Activated naive CD4-positive, alpha-beta T cell treated with anti-CD3 and anti-CD28 coated beads for 36 hours (primary cell): ENCODE results near the gene HSD3B2. TPM values are rescaled to one million over a fixed set of nuclear protein-coding genes. Genes with fewer than 3 reads are reported as not detected.

Source experiments
- CTCF ChIA-PET: fragments of 350-600 bp; sonication (Branson Sonifier 250); formaldehyde crosslinking; loops from one replicate; lab custom pipeline; 2021; ENCODE audit warnings: antibody characterized with exemption; lab: Charles Lee
- DNase-seq: peaks from one replicate; pipeline ENCODE4 v3.0.0-alpha.2; 2020
- H3K27ac Mint-ChIP-seq: one replicate; pipeline ENCODE4 v1.8.0; 2021; ENCODE audit warnings: mild to moderate bottlenecking, mixed read lengths
- H3K27me3 Mint-ChIP-seq: one replicate; pipeline ENCODE4 v1.8.0; 2021; ENCODE audit warnings: low read depth, mixed read lengths
- H3K36me3 Mint-ChIP-seq: one replicate; pipeline ENCODE4 v1.8.0; 2021; ENCODE audit warnings: low read depth, mixed read lengths
- H3K4me1 Mint-ChIP-seq: one replicate; pipeline ENCODE4 v1.8.0; 2021; ENCODE audit warnings: low read depth, mixed read lengths
- H3K4me3 Mint-ChIP-seq: one replicate; pipeline ENCODE4 v1.8.0; 2021; ENCODE audit warnings: mild to moderate bottlenecking, moderate library complexity, mixed read lengths
- H3K9me3 Mint-ChIP-seq: one replicate; pipeline ENCODE4 v1.8.0; 2021; ENCODE audit warnings: mixed read lengths
- intact Hi-C: fragments of 100-400 bp; cut with micrococcal nuclease; formaldehyde crosslinking; loops from one replicate; pipeline ENCODE4 v1.15.1; 2023
- total RNA-seq, 2 experiments: library from RNA; stranded (reverse); gene quantifications; one replicate each; pipeline ENCODE4 v1.2.3, GENCODE V29; 2021

HSD3B2 gene
- total RNA-seq, 2 experiments from 2014 or later, result not detected

- Mint-ChIP-seq H3K4me1 (no peaks in the 10 kb centered on the region), H3K9me3 (peaks cover 3% of the 10 kb centered on the region), H3K27me3 (peaks cover 19% of the 10 kb centered on the region), H3K36me3 (no peaks in the 10 kb centered on the region), H3K4me3 (no peak overlapping the region), H3K27ac (no peak overlapping the region)
- DNase-seq, result no peak
- CTCF ChIA-PET, result no interaction called here
- intact Hi-C loops, result no loop called here
Measured at GRCh38 chr1:119404736-119405135, 10.2 kb upstream of the HSD3B2 start.

GRCh38 chr1:119409731-119410130 is 5.2 kb upstream of the HSD3B2 start:
- CTCF ChIA-PET, result no interaction called here

GRCh38 chr1:119410961-119411360 is 4.0 kb upstream of the HSD3B2 start:
- Mint-ChIP-seq H3K27ac (no peak overlapping the region), H3K4me3 (no peak overlapping the region), H3K4me1 (no peaks in the 10 kb centered on the region), H3K27me3 (peaks cover 3% of the 10 kb centered on the region), H3K36me3 (no peaks in the 10 kb centered on the region), H3K9me3 (peaks cover 3% of the 10 kb centered on the region)
- DNase-seq, result no peak
- CTCF ChIA-PET, result interaction anchor here (0.6 to 0.7 kb wide), 2 partner anchors 10 to 208 kb away, joined by 3 read pairs; no protein-coding TSS in a partner anchor
- intact Hi-C loops, result no loop called here

More at GRCh38 chr1:119409731-119410130, 5.2 kb upstream of the HSD3B2 start:
- H3K9me3 Mint-ChIP-seq, result peaks cover 3% of the 10 kb centered on the region
- no peaks in the 10 kb centered on the region for H3K4me1 Mint-ChIP-seq
- no peak overlapping the region for H3K4me3 Mint-ChIP-seq
- H3K36me3 Mint-ChIP-seq, result no peaks in the 10 kb centered on the region
- intact Hi-C loops, result no loop called here
- H3K27ac Mint-ChIP-seq, result no peak overlapping the region
- H3K27me3 Mint-ChIP-seq, result peaks cover 6% of the 10 kb centered on the region
- no peak for DNase-seq

GRCh38 chr1:119416006-119416640 is 1.2 kb downstream of the HSD3B2 start:
- no peak overlapping the region for H3K27ac Mint-ChIP-seq
- no peak for DNase-seq
- no peaks in the 10 kb centered on the region for H3K36me3 Mint-ChIP-seq
- CTCF ChIA-PET, result interaction anchor here (0.7 kb wide), 1 partner anchor 34 kb away, joined by 4 read pairs; no protein-coding TSS in a partner anchor
- no peaks in the 10 kb centered on the region for H3K9me3 Mint-ChIP-seq
- intact Hi-C loops, result no loop called here
- H3K27me3 Mint-ChIP-seq, result no peaks in the 10 kb centered on the region
- H3K4me1 Mint-ChIP-seq, result no peaks in the 10 kb centered on the region
- H3K4me3 Mint-ChIP-seq, result no peak overlapping the region

DNA sequence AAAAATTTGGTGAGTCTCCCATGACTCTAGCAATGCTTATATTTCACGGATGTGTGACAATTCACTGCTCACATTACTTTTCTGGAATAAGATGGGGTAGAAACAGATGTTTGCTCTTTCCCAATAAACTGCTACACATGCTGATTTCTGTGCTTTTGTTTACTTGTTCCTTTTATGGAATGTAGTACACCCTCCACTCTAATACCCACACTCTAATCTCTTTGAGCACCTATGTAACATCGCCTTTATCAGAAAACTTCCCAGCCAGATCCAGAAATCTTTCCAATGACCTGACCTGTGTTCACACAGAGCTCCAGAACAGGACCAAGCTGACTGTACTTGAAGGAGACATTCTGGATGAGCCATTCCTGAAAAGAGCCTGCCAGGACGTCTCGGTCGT is 4.2 kb downstream of the HSD3B2 start:
- CTCF ChIA-PET, result interaction anchor here (0.6 kb wide), 1 partner anchor 142 kb away, joined by 7 read pairs; no protein-coding TSS in a partner anchor
- Mint-ChIP-seq H3K36me3 (no peaks in the 10 kb centered on the region), H3K4me1 (no peaks in the 10 kb centered on the region), H3K27ac (no peak overlapping the region), H3K27me3 (no peaks in the 10 kb centered on the region), H3K9me3 (no peaks in the 10 kb centered on the region), H3K4me3 (no peak overlapping the region)
- intact Hi-C loops, result no loop called here
- no peak for DNase-seq

DNA sequence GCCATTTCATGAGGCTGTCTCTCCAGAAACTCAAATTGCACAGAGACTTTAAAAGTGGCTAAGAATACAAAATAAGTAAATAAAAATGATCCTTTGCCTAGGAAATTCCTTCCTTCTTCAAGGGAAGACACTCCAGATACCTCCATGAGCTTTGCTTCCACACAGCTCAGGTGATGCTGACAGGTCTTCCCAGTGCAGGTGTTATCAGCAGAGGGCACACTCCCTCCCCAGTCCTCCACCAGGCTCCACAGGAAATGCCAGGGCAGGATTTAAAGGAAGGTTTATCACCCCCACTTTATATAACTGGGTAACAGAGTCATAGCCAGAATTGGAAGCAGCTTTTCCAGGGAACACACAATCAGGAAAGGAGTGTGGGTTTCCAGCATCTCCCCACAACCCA is 5.7 kb downstream of the HSD3B2 start:
- Mint-ChIP-seq H3K4me1 (no peaks in the 10 kb centered on the region), H3K9me3 (no peaks in the 10 kb centered on the region), H3K36me3 (no peaks in the 10 kb centered on the region), H3K4me3 (no peak overlapping the region), H3K27ac (no peak overlapping the region), H3K27me3 (no peaks in the 10 kb centered on the region)
- CTCF ChIA-PET, result no interaction called here
- DNase-seq, result no peak
- intact Hi-C loops, result no loop called here

- H3K4me3 Mint-ChIP-seq, result no peak overlapping the region
- H3K27ac Mint-ChIP-seq, result no peak overlapping the region
- H3K4me1 Mint-ChIP-seq, result no peaks in the 10 kb centered on the region
- no peaks in the 10 kb centered on the region for H3K36me3 Mint-ChIP-seq
- no peaks in the 10 kb centered on the region for H3K9me3 Mint-ChIP-seq
- CTCF ChIA-PET, result no interaction called here
- DNase-seq, result no peak
- intact Hi-C loops, result no loop called here
- H3K27me3 Mint-ChIP-seq, result no peaks in the 10 kb centered on the region
Measured at GRCh38 chr1:119422631-119423030, 7.7 kb downstream of the HSD3B2 start.

- Mint-ChIP-seq H3K27ac (no peak overlapping the region), H3K36me3 (no peaks in the 10 kb centered on the region), H3K9me3 (no peaks in the 10 kb centered on the region), H3K4me3 (no peak overlapping the region), H3K27me3 (peaks cover 16% of the 10 kb centered on the region), H3K4me1 (no peaks in the 10 kb centered on the region)
- intact Hi-C loops, result no loop called here
- CTCF ChIA-PET, result no interaction called here
- no peak for DNase-seq
Measured at GRCh38 chr1:119428991-119429390, 14.0 kb downstream of the HSD3B2 start.

DNA sequence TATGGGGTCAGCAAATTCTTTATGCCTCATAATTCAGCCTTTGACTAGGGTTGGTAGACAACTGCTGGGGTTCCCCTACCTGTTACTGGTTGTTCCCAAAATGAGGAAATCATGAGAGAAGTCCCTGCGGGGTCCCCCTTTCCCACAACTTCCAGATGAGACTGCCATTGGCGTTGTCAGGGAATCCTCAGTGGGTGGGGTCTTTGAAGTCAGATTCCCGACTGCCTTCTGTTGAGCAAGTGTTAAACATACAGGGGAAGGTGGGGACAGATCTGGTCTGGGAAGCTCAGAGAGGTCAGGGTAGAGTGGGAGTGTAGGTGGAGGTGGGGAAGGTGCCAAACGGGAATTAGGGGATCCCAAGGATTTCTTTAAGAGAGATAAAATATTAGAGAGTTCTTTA is 14.7 kb downstream of the HSD3B2 start:
- H3K27ac Mint-ChIP-seq, result no peak overlapping the region

DNA sequence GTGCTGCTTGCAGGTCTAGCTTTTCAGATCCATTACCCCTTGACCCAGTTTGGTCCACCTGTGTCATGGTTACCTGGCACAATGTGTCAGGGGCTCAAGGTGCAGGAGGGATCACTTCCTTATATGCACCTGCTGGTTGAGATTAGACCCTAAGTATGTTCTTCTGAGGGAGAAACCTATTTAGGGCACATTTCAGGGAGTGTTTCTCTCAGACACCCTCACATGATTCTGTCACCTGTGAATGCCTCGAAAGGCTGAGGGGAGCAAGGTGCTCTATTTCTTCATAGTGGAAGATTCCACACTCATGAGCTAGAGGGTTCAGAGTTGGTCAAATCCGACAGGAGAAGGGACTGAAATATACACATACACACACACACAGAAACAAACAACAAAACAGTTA is 15.5 kb downstream of the HSD3B2 start:
- H3K9me3 Mint-ChIP-seq, result no peaks in the 10 kb centered on the region
- H3K4me3 Mint-ChIP-seq, result no peak overlapping the region
- CTCF ChIA-PET, result no interaction called here
- H3K36me3 Mint-ChIP-seq, result no peaks in the 10 kb centered on the region
- DNase-seq, result no peak
- H3K4me1 Mint-ChIP-seq, result no peaks in the 10 kb centered on the region
- H3K27ac Mint-ChIP-seq, result no peak overlapping the region
- intact Hi-C loops, result no loop called here
- H3K27me3 Mint-ChIP-seq, result peaks cover 16% of the 10 kb centered on the region

More for the DNA sequence above, 14.7 kb downstream of the HSD3B2 start:
- no peaks in the 10 kb centered on the region for H3K9me3 Mint-ChIP-seq
- no peak overlapping the region for H3K4me3 Mint-ChIP-seq
- intact Hi-C loops, result no loop called here
- CTCF ChIA-PET, result no interaction called here
- no peaks in the 10 kb centered on the region for H3K4me1 Mint-ChIP-seq
- DNase-seq, result no peak
- peaks cover 16% of the 10 kb centered on the region for H3K27me3 Mint-ChIP-seq
- H3K36me3 Mint-ChIP-seq, result no peaks in the 10 kb centered on the region

DNA sequence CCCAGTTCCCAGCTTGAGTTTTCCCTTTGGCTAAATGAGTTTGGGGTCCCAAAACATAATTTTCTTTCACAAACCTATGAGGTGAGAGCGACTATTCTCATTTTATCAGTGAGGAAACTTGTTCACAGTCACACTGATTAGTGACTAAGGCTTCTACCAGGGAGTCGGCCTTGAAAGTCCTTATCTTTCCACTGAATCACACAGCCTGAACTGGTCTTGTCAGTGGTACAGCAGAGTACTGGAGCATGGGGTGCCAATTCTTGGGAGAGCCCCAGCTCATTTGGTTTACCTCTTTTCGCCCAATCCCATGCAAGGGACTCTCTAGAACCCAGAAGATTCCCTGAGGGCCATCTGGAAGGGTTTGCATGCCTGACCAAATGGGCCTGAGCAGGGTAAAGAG is 16.9 kb downstream of the HSD3B2 start:
- Mint-ChIP-seq H3K27me3 (peaks cover 16% of the 10 kb centered on the region), H3K4me1 (no peaks in the 10 kb centered on the region), H3K36me3 (no peaks in the 10 kb centered on the region), H3K27ac (no peak overlapping the region), H3K9me3 (no peaks in the 10 kb centered on the region), H3K4me3 (no peak overlapping the region)
- intact Hi-C loops, result no loop called here
- no peak for DNase-seq
- CTCF ChIA-PET, result no interaction called here

GRCh38 chr1:119435052-119435451 is 20.1 kb downstream of the HSD3B2 start:
- Mint-ChIP-seq H3K36me3 (no peaks in the 10 kb centered on the region), H3K27me3 (peaks cover 12% of the 10 kb centered on the region)

DNA sequence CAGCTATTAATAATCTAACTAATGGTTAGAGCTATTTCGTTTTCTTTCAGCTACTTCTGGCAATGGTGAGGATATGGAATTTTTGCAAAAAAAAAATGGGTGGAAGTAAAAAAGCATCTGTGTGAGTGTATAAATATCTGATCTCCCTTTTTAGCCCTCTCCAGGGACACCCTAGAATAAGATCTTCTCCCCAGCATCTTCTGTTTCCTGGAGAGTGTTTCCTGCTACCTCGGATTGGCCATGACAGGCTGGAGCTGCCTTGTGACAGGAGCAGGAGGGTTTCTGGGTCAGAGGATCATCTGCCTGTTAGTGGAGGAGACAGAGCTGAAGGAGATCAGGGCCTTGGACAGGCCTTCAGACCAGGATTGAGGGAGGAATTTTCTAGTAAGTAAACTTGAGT is 23.8 kb downstream of the HSD3B2 start:
- no peak overlapping the region for H3K27ac Mint-ChIP-seq
- H3K27me3 Mint-ChIP-seq, result peaks cover 10% of the 10 kb centered on the region
- no peaks in the 10 kb centered on the region for H3K9me3 Mint-ChIP-seq
- H3K36me3 Mint-ChIP-seq, result no peaks in the 10 kb centered on the region
- intact Hi-C loops, result no loop called here
- no peak overlapping the region for H3K4me3 Mint-ChIP-seq
- no peak for DNase-seq
- CTCF ChIA-PET, result no interaction called here
- no peaks in the 10 kb centered on the region for H3K4me1 Mint-ChIP-seq

More at GRCh38 chr1:119435052-119435451, 20.1 kb downstream of the HSD3B2 start:
- CTCF ChIA-PET, result no interaction called here
- intact Hi-C loops, result no loop called here
- H3K27ac Mint-ChIP-seq, result no peak overlapping the region
- H3K9me3 Mint-ChIP-seq, result no peaks in the 10 kb centered on the region
- no peak for DNase-seq
- no peak overlapping the region for H3K4me3 Mint-ChIP-seq
- H3K4me1 Mint-ChIP-seq, result no peaks in the 10 kb centered on the region
